Astrocyte of the hippocampus (primary cell): ENCODE measurements around the gene FUCA1.

Experiments
- DNase-seq: peaks from one replicate; pipeline ENCODE4 v3.0.0; 2011; ENCODE audit warnings: low read depth, low spot score

FUCA1 gene

GRCh38 chr1:23801876-23802275 is 66.2 kb downstream of the FUCA1 start:
- no peak for DNase-seq

GRCh38 chr1:23801338-23801748 is 66.7 kb downstream of the FUCA1 start:
- no peak for DNase-seq

- DNase-seq, result peak; percentile 99
Measured at GRCh38 chr1:23800400-23801337, 67.4 kb downstream of the FUCA1 start, which contains the start of gene GALE. Gene GALE, minus strand, starts transcription at chr1:23800754. Its CDS starts 1,747 bp downstream, at chr1:23799007.

- DNase-seq, result peak; percentile 74
Measured at GRCh38 chr1:23799570-23800399, 68.3 kb downstream of the FUCA1 start.

- DNase-seq, result no peak
Measured at GRCh38 chr1:23799255-23799569, 68.9 kb downstream of the FUCA1 start.

- DNase-seq, result no peak
Measured at GRCh38 chr1:23798662-23799142, 69.4 kb downstream of the FUCA1 start.

GRCh38 chr1:23797478-23798448 is 70.3 kb downstream of the FUCA1 start:
- no peak for DNase-seq

GRCh38 chr1:23796466-23797271 is 71.4 kb downstream of the FUCA1 start:
- DNase-seq, result no peak

GRCh38 chr1:23795676-23796465 is 72.2 kb downstream of the FUCA1 start:
- DNase-seq, result no peak
